Central memory CD4-positive, alpha-beta T cell (primary cell): ENCODE results near the gene KLHDC10.
A peak's percentile ranks its signal among the peaks of the same experiment; 100 is the strongest.
"Not testable (repeated sequence)": the region's sequence is repeated elsewhere in the genome, so short reads cannot be mapped to it uniquely, and the experiment has no call there.

ENCODE experiments used
- DNase-seq: peaks from one replicate; pipeline ENCODE4 v3.0.0; 2022
- total RNA-seq, 3 experiments: gene quantifications; one replicate each; lab custom pipeline; 2026; lab: John Stamatoyannopoulos, UW

The KLHDC10 gene, protein sequence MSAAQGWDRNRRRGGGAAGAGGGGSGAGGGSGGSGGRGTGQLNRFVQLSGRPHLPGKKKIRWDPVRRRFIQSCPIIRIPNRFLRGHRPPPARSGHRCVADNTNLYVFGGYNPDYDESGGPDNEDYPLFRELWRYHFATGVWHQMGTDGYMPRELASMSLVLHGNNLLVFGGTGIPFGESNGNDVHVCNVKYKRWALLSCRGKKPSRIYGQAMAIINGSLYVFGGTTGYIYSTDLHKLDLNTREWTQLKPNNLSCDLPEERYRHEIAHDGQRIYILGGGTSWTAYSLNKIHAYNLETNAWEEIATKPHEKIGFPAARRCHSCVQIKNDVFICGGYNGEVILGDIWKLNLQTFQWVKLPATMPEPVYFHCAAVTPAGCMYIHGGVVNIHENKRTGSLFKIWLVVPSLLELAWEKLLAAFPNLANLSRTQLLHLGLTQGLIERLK
- total RNA-seq, result 42.7 to 56.0 (median 43.0) reads per million in 3 experiments

DNA sequence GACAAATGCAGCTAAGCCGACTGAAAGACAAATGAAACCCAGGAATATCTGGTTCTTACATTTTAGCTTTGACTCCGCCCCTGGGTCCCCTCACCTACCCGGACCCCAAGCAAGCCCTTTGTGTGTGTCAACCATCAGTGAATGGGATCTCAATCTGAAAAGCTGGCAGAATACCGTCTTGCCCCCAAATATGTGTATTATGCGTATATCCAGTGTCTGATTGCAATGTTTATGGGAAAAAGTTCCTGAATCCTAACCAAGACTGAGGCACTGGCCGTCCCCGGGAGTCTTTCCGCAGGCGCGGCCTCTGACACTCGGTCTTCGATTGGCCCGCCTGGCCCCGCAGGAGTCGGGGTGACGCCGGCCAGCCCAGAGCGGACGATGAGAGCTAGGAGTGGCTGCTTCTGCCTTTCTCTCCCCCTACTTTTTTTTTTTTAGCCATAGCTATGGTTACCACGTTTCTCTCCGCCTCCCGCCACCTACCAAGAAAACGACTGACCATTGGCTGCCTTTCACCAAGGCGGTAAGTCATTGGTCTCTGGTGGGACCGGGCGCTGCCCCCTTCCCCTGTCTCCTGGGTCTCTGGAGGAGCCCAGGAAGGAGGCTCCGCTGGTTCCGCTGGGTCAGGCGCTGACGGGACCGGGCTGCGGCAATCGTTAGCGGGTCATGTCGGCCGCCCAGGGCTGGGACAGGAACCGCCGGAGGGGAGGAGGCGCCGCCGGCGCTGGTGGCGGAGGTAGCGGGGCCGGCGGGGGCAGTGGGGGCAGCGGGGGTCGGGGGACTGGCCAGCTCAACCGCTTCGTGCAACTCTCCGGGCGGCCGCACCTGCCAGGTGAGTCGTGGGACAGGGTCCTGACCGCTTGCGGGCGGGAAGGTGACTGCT is at the start of gene KLHDC10:
Gene KLHDC10 (plus strand): TSS at position 557 of the 883 bp plus-strand sequence. CDS start 110 bp downstream, at position 667.
- peak; percentile 97 for DNase-seq

GRCh38 chr7:130021105-130021834 is 49.1 kb upstream of the KLHDC10 start:
- no peak for DNase-seq

DNA sequence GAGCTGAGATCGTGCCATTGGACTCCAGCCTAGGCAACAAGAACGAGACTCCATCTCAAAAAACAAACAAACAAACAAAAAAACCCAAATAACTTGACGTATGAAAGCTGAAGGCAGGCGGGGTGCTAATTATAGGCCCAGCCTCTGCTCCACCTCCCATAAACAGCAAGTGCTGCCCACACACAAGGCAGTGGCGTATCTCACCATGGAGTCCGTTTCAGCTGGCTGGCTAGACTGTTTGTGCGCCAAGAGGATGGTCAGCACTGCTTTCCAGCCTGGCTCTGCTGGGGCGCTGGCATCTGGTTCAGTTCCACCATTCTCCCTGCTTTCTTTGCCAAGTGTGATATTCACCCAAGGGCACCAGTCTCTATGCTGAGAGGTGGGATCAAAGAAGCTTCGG is 48.2 kb upstream of the KLHDC10 start:
- DNase-seq, result no peak

DNA sequence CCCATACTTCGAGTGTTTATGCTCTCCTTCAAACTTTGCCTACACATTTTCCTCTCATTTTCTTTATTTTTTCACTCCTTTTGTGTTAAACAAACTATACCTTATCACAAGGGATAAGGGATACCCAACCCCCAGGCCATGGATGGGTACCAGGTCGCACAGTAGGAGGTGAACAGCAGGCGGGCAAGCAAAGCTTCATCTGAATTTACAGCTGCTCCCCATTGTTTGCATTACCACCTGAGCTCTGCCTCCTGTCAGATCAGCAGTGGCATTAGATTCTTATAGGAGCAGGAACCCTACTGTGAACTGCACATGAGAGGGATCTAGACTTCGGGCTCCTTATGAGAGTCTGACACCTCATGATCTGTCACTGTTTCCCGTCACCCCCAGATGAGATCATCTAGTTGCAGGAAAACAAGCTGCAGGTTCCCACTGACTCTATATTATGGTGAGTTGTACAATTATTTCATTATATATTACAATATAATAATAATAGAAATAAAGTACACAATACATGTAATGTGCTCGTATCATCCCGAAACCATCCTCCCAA is 47.6 kb upstream of the KLHDC10 start:
- DNase-seq, result no peak

- no peak for DNase-seq
These were observed 45.9 kb upstream of the KLHDC10 start for GRCh38 chr7:130024390-130024789.

GRCh38 chr7:130032698-130033097 is 37.6 kb upstream of the KLHDC10 start:
- no peak for DNase-seq

DNA sequence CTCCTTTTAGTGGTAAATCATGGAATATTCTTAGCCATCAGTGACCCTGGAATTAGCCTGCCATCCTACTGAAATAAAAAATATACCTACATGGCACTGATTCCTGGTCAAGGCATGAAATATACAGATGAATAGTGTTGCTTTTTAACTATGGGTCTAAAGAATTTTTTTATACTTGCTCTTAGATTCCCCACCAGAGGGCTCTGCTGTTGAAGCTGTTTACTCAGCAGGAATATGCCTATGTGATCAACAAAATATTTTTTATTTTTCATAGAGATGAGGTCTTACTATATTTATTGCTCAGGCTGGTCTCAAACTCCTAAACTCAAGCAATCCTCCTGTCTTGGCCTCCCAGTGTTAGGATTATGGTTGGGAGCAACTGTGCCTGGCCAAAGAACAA is 32.6 kb upstream of the KLHDC10 start:
- DNase-seq, result no peak

GRCh38 chr7:130040576-130040975 is 29.8 kb upstream of the KLHDC10 start:
- DNase-seq, result no peak

GRCh38 chr7:130047831-130048230 is 22.5 kb upstream of the KLHDC10 start:
- no peak for DNase-seq

DNA sequence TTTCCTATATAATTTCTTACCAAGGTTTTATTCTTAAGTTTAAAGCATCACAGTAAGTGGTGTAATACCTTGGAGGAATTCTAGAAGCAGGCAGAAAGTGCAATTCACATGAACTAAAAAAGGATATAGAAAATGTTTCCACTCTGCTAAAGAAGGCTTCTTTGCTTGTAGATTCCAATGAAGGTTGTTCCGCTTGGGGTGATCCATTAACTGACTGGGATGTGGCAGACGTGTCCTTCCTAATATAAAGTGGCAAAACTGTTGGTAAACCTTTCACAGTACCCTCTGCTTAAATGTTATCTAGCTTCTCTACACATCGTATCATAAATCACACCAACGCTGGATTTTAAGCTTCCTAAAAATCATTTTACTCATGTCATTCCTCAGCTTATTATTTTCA is 21.4 kb upstream of the KLHDC10 start:
- no peak for DNase-seq

- not testable (repeated sequence) for DNase-seq
These were observed 18.1 kb upstream of the KLHDC10 start for GRCh38 chr7:130052250-130052649.

- not testable (repeated sequence) for DNase-seq
These were observed 15.1 kb upstream of the KLHDC10 start for GRCh38 chr7:130055198-130055597.

DNA sequence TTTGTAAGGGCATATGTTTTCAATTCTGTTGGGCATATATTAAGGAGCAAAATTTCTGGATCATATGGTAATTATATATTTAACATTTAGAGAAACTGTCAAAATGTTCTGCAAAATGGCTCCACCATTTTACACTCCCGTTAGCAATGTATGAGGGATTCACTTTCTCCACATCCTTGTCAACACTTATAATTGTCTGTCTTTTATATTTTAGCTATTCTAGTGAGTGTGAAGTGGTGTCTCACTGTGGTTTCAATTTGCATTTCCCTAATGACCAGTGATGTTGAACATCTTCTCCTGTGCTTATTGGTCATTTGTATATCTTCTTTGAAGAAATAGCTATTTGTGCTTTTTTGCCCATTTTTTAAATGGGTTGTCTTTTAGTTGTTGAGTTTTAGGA is 8.1 kb upstream of the KLHDC10 start:
- no peak for DNase-seq

- peak; percentile 41 for DNase-seq
These were observed 7.3 kb upstream of the KLHDC10 start for GRCh38 chr7:130063036-130063435.

DNA sequence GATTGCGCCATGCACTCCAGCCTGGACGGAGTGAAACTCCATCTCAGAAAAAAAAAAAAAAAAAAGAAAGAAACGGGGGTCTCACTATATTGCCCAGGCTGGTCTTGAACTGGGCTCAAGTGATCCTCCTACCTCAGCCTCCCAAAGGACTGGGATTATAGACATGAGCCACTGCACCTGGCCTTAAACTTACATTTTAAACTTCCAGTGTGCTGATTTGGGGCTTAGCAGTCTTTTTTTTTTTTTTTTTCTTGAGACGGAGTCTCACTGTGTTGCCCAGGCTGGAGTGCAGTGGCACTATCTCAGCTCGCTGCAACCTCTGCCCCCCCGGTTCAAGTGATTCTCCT is 5.8 kb upstream of the KLHDC10 start:
- not testable (repeated sequence) for DNase-seq

DNA sequence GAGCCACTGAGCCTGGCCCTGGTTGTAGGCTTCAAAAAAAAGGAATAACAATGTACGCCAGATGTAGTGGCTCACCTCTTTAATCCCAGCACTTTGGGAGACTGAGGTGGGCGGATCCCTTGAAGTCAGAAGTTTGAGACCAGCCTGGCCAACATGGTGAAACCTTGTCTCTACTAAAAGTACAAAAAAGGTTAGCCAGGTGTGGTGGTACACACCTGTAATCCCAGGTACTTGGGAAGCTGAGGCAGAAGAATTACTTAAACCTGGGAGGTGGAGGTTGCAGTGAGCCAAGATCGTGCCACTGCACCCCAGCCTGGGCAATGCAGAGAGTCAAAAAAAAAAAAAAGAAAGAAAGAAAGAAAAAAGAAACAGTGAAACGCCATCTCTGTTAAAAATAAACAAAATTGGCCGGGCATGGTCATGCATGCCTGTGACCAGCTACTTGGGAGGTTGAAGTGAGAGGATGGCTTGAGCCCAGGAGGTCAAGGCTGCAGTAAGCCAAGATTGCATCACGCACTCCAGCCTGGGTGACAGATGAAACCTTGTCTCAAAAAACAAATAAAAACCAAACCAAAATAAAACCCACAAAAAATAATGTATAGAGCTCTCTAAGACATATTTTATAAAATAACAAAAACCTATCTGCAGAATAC is 4.7 kb upstream of the KLHDC10 start:
- DNase-seq, result no peak

DNA sequence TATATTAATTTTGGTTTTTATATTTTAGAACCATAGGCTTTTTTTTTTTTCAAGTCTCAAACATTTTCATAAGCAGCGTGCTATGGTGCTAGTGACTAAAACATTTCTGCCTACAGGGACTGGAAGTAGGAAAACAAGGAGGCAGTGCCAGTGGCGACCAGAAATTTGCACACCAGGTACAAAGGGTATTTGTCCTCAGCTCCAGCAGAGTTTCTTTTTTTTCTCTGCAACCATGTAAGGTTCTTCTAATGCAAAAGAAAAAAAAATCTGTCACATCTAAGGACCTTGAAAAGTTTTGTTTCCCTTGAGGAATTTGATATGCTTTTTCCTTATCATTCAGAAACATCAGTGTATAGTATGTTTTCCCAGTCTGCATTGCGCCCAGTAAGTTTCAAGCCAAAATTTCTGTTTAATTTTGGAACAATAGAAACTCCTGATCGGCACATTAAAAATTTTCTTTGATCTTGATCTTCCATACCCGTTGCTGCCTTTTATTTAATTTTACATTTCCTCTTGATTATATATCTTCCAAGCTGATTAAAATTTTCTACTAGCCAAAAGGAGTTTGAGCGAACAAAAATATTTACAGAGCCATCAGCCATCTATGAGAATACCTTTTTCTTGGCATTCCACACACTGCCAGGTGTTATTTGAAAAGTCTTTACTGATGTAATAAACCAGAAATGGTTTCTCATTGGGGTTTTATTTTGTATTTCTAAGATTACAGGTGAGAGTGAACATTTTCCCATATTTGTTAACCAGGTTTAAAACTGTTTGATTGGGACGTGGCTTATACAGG is 956 bp upstream of the KLHDC10 start:
- DNase-seq, result no peak

DNA sequence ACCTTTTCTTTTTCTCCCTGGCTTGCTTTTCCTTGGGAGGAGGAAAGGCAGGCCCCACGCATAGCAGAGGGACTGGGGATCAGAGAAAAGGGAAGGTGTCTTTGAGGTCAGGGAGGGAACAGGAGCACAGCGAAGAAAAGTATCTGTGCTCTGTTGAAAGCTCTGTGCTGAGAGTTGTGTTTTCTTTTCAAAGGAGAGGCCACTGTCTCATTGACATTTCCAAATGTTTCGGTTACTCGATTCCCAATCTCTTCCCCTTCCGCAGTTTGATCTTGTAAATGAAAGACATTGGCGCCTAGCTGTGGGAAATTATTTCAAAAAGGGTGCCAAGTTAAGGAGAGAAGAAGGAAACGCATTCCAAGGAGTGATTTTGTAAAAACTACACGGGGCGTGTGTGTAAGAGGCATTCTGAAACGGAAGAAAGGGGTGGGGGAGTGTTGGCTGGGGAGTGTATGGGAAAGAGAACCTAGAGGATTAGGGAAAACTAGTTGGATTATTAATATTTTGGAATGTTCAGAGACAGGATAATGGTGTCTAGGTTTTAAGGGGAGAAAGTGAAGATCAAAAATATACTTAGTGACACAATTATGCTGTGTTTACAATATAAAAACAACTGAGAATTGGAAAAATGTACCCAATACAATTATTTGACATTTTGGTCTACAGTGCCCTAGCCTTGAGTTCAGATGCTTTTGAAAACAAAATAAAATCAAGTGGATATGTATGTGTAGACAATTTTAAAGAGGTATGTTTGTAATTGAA is 708 bp downstream of the KLHDC10 start:
- DNase-seq, result no peak

- peak; percentile 62 for DNase-seq
These were observed 1.6 kb downstream of the KLHDC10 start for GRCh38 chr7:130071701-130072622.
